GM06990 (cell line): ENCODE results near the gene NIPAL4.

ENCODE experiments used
- DNase-seq: peaks from one replicate; pipeline ENCODE4 v3.0.0-alpha.2; 2011; ENCODE audit not compliant: insufficient read length; ENCODE audit errors: extremely low read depth
- H3K27me3 ChIP-seq: replicated peaks from 2 replicates; pipeline ENCODE4 v1.6.0; 2011; ENCODE audit warnings: low read length; ENCODE audit not compliant: control insufficient read depth, insufficient read depth
- H3K36me3 ChIP-seq: 2 replicates; pipeline ENCODE4 v1.5.1; 2011; ENCODE audit warnings: low read length; ENCODE audit not compliant: control insufficient read depth, insufficient read depth
- H3K4me3 ChIP-seq: replicated peaks from 2 replicates; pipeline ENCODE4 v1.5.1; 2011; ENCODE audit warnings: low read depth, mild to moderate bottlenecking, control low read depth, low read length
- CTCF ChIP-seq: IDR thresholded peaks from 2 replicates; pipeline ENCODE4 v1.5.1; 2011; ENCODE audit warnings: low read length, control low read depth, mild to moderate bottlenecking, inconsistent platforms; ENCODE audit not compliant: insufficient read depth, poor library complexity, severe bottlenecking

Gene NIPAL4

GRCh38 chr5:157504053-157504452, 44.0 kb downstream of the NIPAL4 start:
- no peak for TF ChIP-seq CTCF
- no peak for DNase-seq
- no peaks in the 10 kb centered on the region for H3K27me3 ChIP-seq
- H3K36me3 ChIP-seq = peaks cover 6% of the 10 kb centered on the region
- H3K4me3 ChIP-seq = no peak overlapping the region

GRCh38 chr5:157505496-157505895, 45.5 kb downstream of the NIPAL4 start:
- DNase-seq = no peak
- TF ChIP-seq CTCF = no peak
- Histone ChIP-seq H3K27me3 (no peaks in the 10 kb centered on the region), H3K4me3 (no peak overlapping the region), H3K36me3 (peaks cover 5% of the 10 kb centered on the region)

GRCh38 chr5:157506066-157506590, 46.1 kb downstream of the NIPAL4 start:
- H3K27me3 ChIP-seq = no peaks in the 10 kb centered on the region
- DNase-seq = no peak
- H3K4me3 ChIP-seq = no peak overlapping the region
- peaks cover 5% of the 10 kb centered on the region for H3K36me3 ChIP-seq
- no peak for TF ChIP-seq CTCF

GRCh38 chr5:157506981-157507780, 47.2 kb downstream of the NIPAL4 start:
- H3K4me3 ChIP-seq = no peak overlapping the region
- TF ChIP-seq CTCF = no peak
- H3K36me3 ChIP-seq = peaks cover 5% of the 10 kb centered on the region
- H3K27me3 ChIP-seq = no peaks in the 10 kb centered on the region
- DNase-seq = no peak

- peaks cover 10% of the 10 kb centered on the region for H3K36me3 ChIP-seq
- H3K4me3 ChIP-seq = no peak overlapping the region
- DNase-seq = no peak
These were observed 49.1 kb downstream of the NIPAL4 start for GRCh38 chr5:157509093-157509492.

More at GRCh38 chr5:157509093-157509492, 49.1 kb downstream of the NIPAL4 start:
- no peaks in the 10 kb centered on the region for H3K27me3 ChIP-seq
- TF ChIP-seq CTCF = no peak
